ENCODE measurements around the gene PTPRD.

Gene PTPRD

GRCh38 chr9:10633785-10634184, 21.0 kb upstream of the PTPRD start:
- no peak for TF ChIP-seq ZNF513 (tag by site-specific recombination; IDR thresholded peaks at IDR 0.05)
- no peak for TF ChIP-seq SCRT1 (tag by site-specific recombination; IDR thresholded peaks at IDR 0.05; ENCODE audit: borderline replicate concordance)
- no peak for TF ChIP-seq BCL11B (tag by site-specific recombination; IDR thresholded peaks at IDR 0.05; ENCODE audit: low read depth)
- no peak for TF ChIP-seq KLF7 (tag by site-specific recombination; IDR thresholded peaks at IDR 0.05; ENCODE audit: borderline replicate concordance)
- no peak for TF ChIP-seq PRDM6 (tag by site-specific recombination; IDR thresholded peaks at IDR 0.05)
- no peak for TF ChIP-seq SCRT2 (tag by site-specific recombination; IDR thresholded peaks at IDR 0.05)
- no peak for TF ChIP-seq ZFP41 (tag by site-specific recombination; IDR thresholded peaks at IDR 0.05; ENCODE audit: borderline replicate concordance)
- TF ChIP-seq ZNF600 (tag by site-specific recombination; IDR thresholded peaks at IDR 0.05), result no peak
- no peak for TF ChIP-seq ZNF146 (tag by site-specific recombination; IDR thresholded peaks at IDR 0.05)
- no peak for TF ChIP-seq ZNF23 (tag by site-specific recombination; IDR thresholded peaks at IDR 0.05; ENCODE audit: borderline replicate concordance)
- no peaks in the 10 kb centered on the region for H3K4me1 ChIP-seq (ENCODE audit: control insufficient read depth, insufficient read depth, low read length)
- ChIA-PET POLR2A (no interaction called here), CTCF (no interaction called here)
- no peaks in the 10 kb centered on the region for H3K9me3 ChIP-seq (ENCODE audit: control insufficient read depth, insufficient read depth, low read depth, low read length)
- no peak overlapping the region for H3K4me3 ChIP-seq (ENCODE audit: low read depth, low read length)
- no peak overlapping the region for H3K27ac ChIP-seq (ENCODE audit: extremely low read depth, low read depth, low read length)
- no peaks in the 10 kb centered on the region for H3K36me3 ChIP-seq (ENCODE audit: control insufficient read depth in 2 of 2, insufficient read depth in 1 of 2, low read length in 2 of 2)

GRCh38 chr9:10614196-10614800, 1.5 kb upstream of the PTPRD start:
- no peak overlapping the region for H3K27ac ChIP-seq (ENCODE audit: extremely low read depth, low read depth, low read length)
- ChIA-PET POLR2A (no interaction called here), CTCF (interaction anchor here (0.7 kb wide), 1 partner anchor 1719 kb away, joined by 3 read pairs; no protein-coding TSS in a partner anchor)
- H3K36me3 ChIP-seq (ENCODE audit: control insufficient read depth in 2 of 2, insufficient read depth in 1 of 2, low read length in 2 of 2), result no peaks in the 10 kb centered on the region
- no peak overlapping the region for H3K4me3 ChIP-seq (ENCODE audit: low read depth, low read length)
- no peaks in the 10 kb centered on the region for H3K4me1 ChIP-seq (ENCODE audit: control insufficient read depth, insufficient read depth, low read length)
- no peaks in the 10 kb centered on the region for H3K9me3 ChIP-seq (ENCODE audit: control insufficient read depth, insufficient read depth, low read depth, low read length)
- no peak for TF ChIP-seq ZNF660 (tag by site-specific recombination; IDR thresholded peaks at IDR 0.05)
- TF ChIP-seq ZNF23 (tag by site-specific recombination; IDR thresholded peaks at IDR 0.05; ENCODE audit: borderline replicate concordance), result no peak
- no peak for TF ChIP-seq ZNF423 (tag by site-specific recombination; IDR thresholded peaks at IDR 0.05)
- no peak for TF ChIP-seq ZNF843 (tag by site-specific recombination; IDR thresholded peaks at IDR 0.05)
- TF ChIP-seq ZBTB17 (tag by site-specific recombination; IDR thresholded peaks at IDR 0.05), result no peak
- TF ChIP-seq GFI1B (tag by site-specific recombination; IDR thresholded peaks at IDR 0.05), result no peak
- no peak for TF ChIP-seq ZBTB7A (tag by site-specific recombination; IDR thresholded peaks at IDR 0.05; ENCODE audit: low read depth)
- TF ChIP-seq ZIC2 (tag by site-specific recombination; IDR thresholded peaks at IDR 0.05), result no peak
- no peak for TF ChIP-seq ZNF221 (tag by site-specific recombination; IDR thresholded peaks at IDR 0.05; ENCODE audit: borderline replicate concordance)
- TF ChIP-seq HIC1 (tag by site-specific recombination; IDR thresholded peaks at IDR 0.05), result no peak
- no peak for TF ChIP-seq ZFP69B (tag by site-specific recombination; IDR thresholded peaks at IDR 0.05)
- TF ChIP-seq OVOL3 (tag by site-specific recombination; IDR thresholded peaks at IDR 0.05), result no peak
- TF ChIP-seq ZNF624 (tag by site-specific recombination; IDR thresholded peaks at IDR 0.05), result no peak
- no peak for TF ChIP-seq ZNF701 (tag by site-specific recombination; IDR thresholded peaks at IDR 0.05)
- TF ChIP-seq PRDM1 (tag by site-specific recombination; IDR thresholded peaks at IDR 0.05), result no peak
